Stomach (tissue), 9 donors: ENCODE measurements around the gene SCAMP1. TPM values are rescaled to one million over a fixed set of nuclear protein-coding genes. Genes with fewer than 3 reads are reported as not detected.

ENCODE experiments used
- DNase-seq, 2 donors: peaks; one replicate each; pipeline versions ENCODE4 v3.0.0 to v3.0.0-alpha.2; 2013 to 2019
- H3K27ac ChIP-seq, 5 donors: fragments of 200-600 bp in 4 of 5; sonication (generic) in 4 of 5; one replicate each; pipeline ENCODE4 v1.5.1; 2013 to 2019; ENCODE audit warnings: mild to moderate bottlenecking in 1 of 5, moderate library complexity in 1 of 5
- H3K27me3 ChIP-seq, 3 donors: fragments of 200-600 bp; sonication (generic); one replicate each; pipeline ENCODE4 v1.5.1; 2017 to 2019; ENCODE audit warnings: mixed run types in 1 of 3
- H3K36me3 ChIP-seq, 4 donors: fragments of 200-600 bp; sonication (generic); 1 replicate in 3 of 4; 2 replicates in 1 of 4; pipeline ENCODE4 v1.5.1; 2016 to 2019
- H3K4me1 ChIP-seq, 4 donors: fragments of 200-600 bp; sonication (generic); one replicate each; pipeline ENCODE4 v1.5.1; 2016 to 2019
- H3K4me3 ChIP-seq, 4 donors: fragments of 200-600 bp; sonication (generic) in 3 of 4; one replicate each; pipeline ENCODE4 v1.5.1; 2016 to 2019; ENCODE audit warnings: mild to moderate bottlenecking in 1 of 4
- H3K9me3 ChIP-seq, 4 donors: fragments of 200-600 bp; sonication (generic); one replicate each; pipeline ENCODE4 v1.5.1; 2016 to 2019
- CTCF ChIP-seq, 7 experiments: fragments of 450-650 bp in 4 of 7; fragments of 200-600 bp in 3 of 7; sonication (generic) in 3 of 7; IDR thresholded peaks; one replicate each; pipeline ENCODE4 v1.5.1; 2016 to 2019; ENCODE audit warnings: antibody characterized with exemption in 7 of 7, control low read depth in 2 of 7, mild to moderate bottlenecking in 1 of 7
- EP300 ChIP-seq: sonication (generic); formaldehyde crosslinking; IDR thresholded peaks from one replicate; pipeline ENCODE4 v1.6.1; 2017; ENCODE audit warnings: antibody characterized with exemption
- POLR2A ChIP-seq, 4 donors: fragments of 450-650 bp; IDR thresholded peaks; one replicate each; pipeline ENCODE4 v1.6.1; 2016; ENCODE audit warnings: antibody characterized with exemption in 4 of 4, control low read depth in 2 of 4, mild to moderate bottlenecking in 1 of 4, moderate library complexity in 1 of 4
- POLR2AphosphoS5 ChIP-seq, 3 donors: sonication (generic); formaldehyde crosslinking; IDR thresholded peaks; one replicate each; pipeline ENCODE4 v1.6.1; 2016; ENCODE audit warnings: antibody characterized with exemption in 3 of 3
- WGBS, 5 donors: extraction: QIAGEN DNeasy Blood & Tissue Kit in 3 of 5; methylation state at CpG; one replicate each; pipeline versions ENCODE4 v1.1.5 to v1.1.7; 2013 to 2018; 5-methylcytosine and 5-hydroxymethylcytosine counted together
- intact Hi-C: fragments of 100-400 bp; cut with DNase I; formaldehyde crosslinking; loops from one replicate; pipeline ENCODE4 v1.15.1; 2023; ENCODE audit warnings: low total_unique reads
- polyA plus RNA-seq, 3 donors: library from polyadenylated mRNA; stranded (reverse); fragments of 200-250 nt; gene quantifications; one replicate each; pipeline ENCODE4 v1.2.3, GENCODE V29; 2013
- total RNA-seq, 5 donors: library from RNA; depleted of rRNA; stranded (reverse); fragments of >200 nt; gene quantifications; one replicate each; pipeline versions ENCODE4 v1.1.0 to v1.2.3, GENCODE V29; 2014 to 2016
- donor health status: healthy with polysubstance abuse.
- donor health status: Bipolar disorder and iron deficiency.
- donor health status: healthy.

The SCAMP1 gene
- total and polyA plus RNA-seq, 8 donors, result 7.2 to 77.3 (median 14.7) TPM

- 75 to 88% (median 79%) methylated on average over 4 of the region's 4 CpGs for WGBS, 5 donors
- Histone ChIP-seq H3K27me3 (no peaks in the 10 kb centered on the region), H3K27ac (no peak overlapping the region), H3K4me3 (no peak overlapping the region), H3K36me3 (peaks cover 0 to 38% (median 30%) of the 10 kb centered on the region in 4 donors), H3K4me1 (peaks cover 9 to 31% (median 18%) of the 10 kb centered on the region in 4 donors), H3K9me3 (no peaks in the 10 kb centered on the region)
- no peak for TF ChIP-seq POLR2AphosphoS5 (IDR thresholded peaks at IDR 0.05)
- TF ChIP-seq CTCF (IDR thresholded peaks at IDR 0.05), result no peak
- no peak for TF ChIP-seq EP300
- no peak for TF ChIP-seq POLR2A (IDR thresholded peaks at IDR 0.05)
- intact Hi-C loops, result no loop called here
- no peak for DNase-seq
These were observed 127.4 kb downstream of the SCAMP1 start for GRCh38 chr5:78487846-78488245.

- 84 to 92% (median 88%) methylated on average over 4 of the region's 4 CpGs for WGBS, 5 donors
- intact Hi-C loops, result no loop called here
- no peak overlapping the region for H3K27ac ChIP-seq
- no peak overlapping the region for H3K4me3 ChIP-seq
- H3K9me3 ChIP-seq, result no peaks in the 10 kb centered on the region
- TF ChIP-seq CTCF (IDR thresholded peaks at IDR 0.05) (no peak), POLR2AphosphoS5 (IDR thresholded peaks at IDR 0.05) (no peak), POLR2A (IDR thresholded peaks at IDR 0.05) (no peak), EP300 (no peak)
- peaks cover 0 to 33% (median 30%) of the 10 kb centered on the region in 4 donors for H3K36me3 ChIP-seq
- H3K27me3 ChIP-seq, result no peaks in the 10 kb centered on the region
- peaks cover 0 to 28% (median 7%) of the 10 kb centered on the region in 4 donors for H3K4me1 ChIP-seq
- DNase-seq, result no peak
These were observed 130.5 kb downstream of the SCAMP1 start for GRCh38 chr5:78490709-78491485.

GRCh38 chr5:78492224-78492623, 131.8 kb downstream of the SCAMP1 start:
- Histone ChIP-seq H3K27me3 (no peaks in the 10 kb centered on the region), H3K4me1 (peaks cover 3 to 33% (median 12%) of the 10 kb centered on the region in 4 donors), H3K36me3 (peaks cover 0 to 25% (median 21%) of the 10 kb centered on the region in 4 donors), H3K27ac (no peak overlapping the region), H3K9me3 (no peaks in the 10 kb centered on the region), H3K4me3 (no peak overlapping the region)
- no peak for DNase-seq
- WGBS, 5 donors, result 93 to 100% (median 96%) methylated on average over 2 of the region's 2 CpGs
- intact Hi-C loops, result no loop called here
- TF ChIP-seq EP300, result no peak
- no peak for TF ChIP-seq CTCF (IDR thresholded peaks at IDR 0.05)
- no peak for TF ChIP-seq POLR2A (IDR thresholded peaks at IDR 0.05)

- no peak for DNase-seq
- intact Hi-C loops, result no loop called here
- WGBS, 5 donors, result 81 to 92% (median 90%) methylated on average over 7 of the region's 7 CpGs
- Histone ChIP-seq H3K9me3 (no peaks in the 10 kb centered on the region), H3K27ac (no peak overlapping the region), H3K4me3 (no peak overlapping the region), H3K4me1 (peaks cover 3 to 37% (median 13%) of the 10 kb centered on the region in 4 donors), H3K27me3 (no peaks in the 10 kb centered on the region), H3K36me3 (peaks cover 0 to 20% (median 18%) of the 10 kb centered on the region in 4 donors)
- TF ChIP-seq EP300 (no peak), POLR2A (IDR thresholded peaks at IDR 0.05) (no peak), CTCF (IDR thresholded peaks at IDR 0.05) (no peak), POLR2AphosphoS5 (IDR thresholded peaks at IDR 0.05) (no peak)
These were observed 132.2 kb downstream of the SCAMP1 start for GRCh38 chr5:78492650-78493049.
